Measurements from ENCODE around the gene NAA80.
"Not testable (repeated sequence)": the region's sequence is repeated elsewhere in the genome, so short reads cannot be mapped to it uniquely, and the experiment has no call there.

The NAA80 gene

GRCh38 chr3:50268703-50269451 is 30.3 kb downstream of the NAA80 start, which contains the start of gene SEMA3B:
Gene SEMA3B, plus strand, starts transcription at chr3:50269147. Its CDS starts 94 bp downstream, at chr3:50269241.
- no peak for FAIRE-seq

DNA sequence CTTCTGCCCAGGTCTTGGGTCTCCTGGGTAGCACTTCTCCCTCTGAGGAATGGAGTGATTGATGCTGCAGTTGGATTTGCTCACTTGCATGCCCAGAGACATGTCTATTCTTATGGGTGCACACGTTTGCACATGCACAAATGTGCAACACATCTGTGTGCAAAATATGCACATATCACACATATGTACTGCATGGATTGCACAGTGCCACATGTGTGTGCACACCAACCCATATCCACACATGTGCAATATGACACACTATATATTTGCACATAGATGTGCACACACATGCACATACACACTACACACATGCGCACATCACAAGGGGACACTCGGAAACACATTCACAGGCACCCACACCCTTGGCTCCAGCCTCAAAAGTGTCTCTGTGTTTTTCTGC is 30.9 kb downstream of the NAA80 start:
- no peak for FAIRE-seq

DNA sequence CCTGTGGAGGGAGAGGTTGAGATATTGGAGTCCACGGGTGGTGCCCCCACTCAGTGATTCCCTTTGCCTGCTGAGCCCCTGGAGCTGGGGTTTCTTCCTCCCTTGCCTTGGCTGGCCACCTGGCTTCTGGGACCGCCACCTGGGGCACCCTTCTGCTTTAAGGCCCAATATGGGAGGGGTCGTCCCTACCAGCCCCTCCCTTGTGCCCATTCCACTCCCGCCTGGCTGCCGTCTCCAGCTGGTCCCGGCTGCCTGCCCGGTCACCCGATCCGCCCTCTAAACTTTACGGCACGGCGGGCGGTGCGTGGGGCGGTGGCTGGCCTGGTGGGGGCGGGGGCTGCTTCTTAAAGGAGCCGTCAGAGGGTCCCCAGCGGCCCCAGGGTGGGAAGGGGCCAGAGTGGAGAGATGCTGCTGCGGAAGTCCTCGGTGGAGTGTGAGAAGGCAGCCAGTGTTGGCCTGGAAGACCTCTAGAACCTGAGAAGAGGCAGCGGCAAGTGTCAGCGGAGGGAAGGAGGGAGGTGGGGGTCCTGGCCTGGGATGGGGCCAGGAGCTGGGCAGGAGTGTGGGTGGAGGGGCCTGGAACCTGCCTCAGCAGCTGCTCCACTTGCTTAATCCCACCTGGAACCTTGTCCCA is 31.8 kb downstream of the NAA80 start:
- no peak for FAIRE-seq

DNA sequence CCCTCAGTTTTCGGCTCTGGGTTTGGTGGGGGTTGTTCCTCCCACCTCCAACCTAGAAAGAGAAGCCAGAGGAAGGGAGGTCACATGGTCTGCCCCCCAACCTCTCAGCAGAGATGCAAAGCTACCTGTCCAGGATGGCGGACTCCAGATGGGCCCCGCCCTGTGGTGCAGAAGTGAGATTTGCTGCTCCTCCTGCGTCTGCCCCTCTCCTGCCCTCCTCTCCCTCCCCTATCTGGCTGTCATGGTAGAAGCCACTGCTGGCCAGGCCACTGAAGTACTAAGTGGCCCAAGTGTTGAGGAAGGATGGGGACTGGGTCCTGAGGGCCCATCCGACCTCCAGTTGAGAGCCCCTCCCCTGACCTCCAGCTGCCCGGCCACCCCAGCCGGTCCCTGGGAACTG is 32.4 kb downstream of the NAA80 start:
- FAIRE-seq, result no peak

DNA sequence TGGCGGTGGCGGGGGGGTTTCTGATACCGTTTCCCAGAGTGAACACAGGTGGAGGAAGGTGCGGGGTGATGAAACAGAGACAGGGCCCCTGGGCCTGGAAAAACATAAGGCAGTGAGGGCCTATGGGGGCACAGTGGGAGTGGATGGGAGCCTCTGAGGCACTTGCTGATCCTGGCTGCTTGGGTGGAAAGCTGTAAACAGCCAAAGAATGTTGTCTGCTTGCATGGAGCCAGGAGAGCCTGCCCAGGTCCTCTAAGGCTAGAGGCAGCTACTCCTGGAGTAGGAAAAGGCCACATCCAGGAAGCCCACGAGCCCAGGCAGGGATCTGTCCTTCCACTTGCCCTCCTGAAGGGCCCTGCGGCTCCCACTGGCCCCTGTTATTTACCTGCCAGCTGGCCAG is 33.2 kb downstream of the NAA80 start:
- FAIRE-seq, result no peak

- FAIRE-seq, result no peak
Observed at GRCh38 chr3:50265571-50265970, 33.6 kb downstream of the NAA80 start.

DNA sequence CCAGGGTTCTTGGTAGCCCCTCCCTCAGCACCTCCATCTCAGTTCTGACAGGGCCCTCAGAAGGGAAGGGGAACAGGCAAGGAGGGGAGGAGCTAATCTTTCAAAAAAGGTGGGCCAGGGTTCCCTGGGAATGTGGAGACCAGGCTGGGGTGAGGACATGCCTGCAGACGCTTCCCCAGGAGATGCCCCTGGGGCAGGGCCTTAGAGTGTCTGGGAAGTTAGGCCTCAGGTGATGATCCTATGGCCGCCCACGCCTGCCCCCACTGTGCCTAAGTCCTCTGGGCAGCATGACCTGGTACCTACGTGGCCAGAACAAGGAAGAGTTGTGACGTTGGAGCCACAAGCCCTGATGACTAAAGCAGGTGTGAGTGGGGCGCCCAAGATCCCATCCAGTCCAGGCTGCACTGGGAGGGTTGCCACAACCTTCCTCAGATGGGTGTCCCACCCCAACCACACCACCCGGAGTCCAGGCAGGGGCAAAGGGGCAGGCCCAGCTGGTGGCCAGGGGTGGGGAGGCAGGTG is 34.2 kb downstream of the NAA80 start:
- no peak for FAIRE-seq

DNA sequence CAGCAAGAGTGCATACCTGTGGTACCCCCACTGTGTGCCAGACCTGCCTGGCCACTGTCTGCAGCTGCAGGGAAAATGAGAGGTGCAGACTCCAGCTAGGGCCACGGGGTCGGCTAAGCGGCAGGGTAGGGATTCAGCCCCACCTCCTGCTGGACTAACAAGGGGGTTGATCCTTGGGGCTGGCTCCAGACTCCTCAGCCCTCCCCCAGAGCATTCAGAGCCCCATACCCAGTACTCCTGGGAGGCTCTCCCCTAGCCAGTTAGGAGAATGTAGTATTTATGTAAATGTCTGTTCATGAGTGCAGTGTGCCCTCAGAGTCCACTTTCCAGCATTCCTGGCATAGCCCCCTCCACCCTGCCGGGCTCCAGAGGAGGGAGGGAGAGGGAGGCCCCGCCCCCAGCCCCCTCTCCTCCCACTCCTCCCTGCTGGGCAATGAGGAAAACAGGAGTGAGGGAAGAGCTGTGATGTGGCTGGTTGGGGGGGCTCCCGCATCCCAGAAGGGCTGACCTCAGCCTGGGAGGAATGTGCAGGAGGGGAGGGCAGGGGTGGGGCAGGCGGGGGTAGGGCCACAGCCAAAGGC is 34.7 kb downstream of the NAA80 start:
- no peak for FAIRE-seq

- FAIRE-seq, result no peak
Observed at GRCh38 chr3:50263478-50264382, 35.5 kb downstream of the NAA80 start.

DNA sequence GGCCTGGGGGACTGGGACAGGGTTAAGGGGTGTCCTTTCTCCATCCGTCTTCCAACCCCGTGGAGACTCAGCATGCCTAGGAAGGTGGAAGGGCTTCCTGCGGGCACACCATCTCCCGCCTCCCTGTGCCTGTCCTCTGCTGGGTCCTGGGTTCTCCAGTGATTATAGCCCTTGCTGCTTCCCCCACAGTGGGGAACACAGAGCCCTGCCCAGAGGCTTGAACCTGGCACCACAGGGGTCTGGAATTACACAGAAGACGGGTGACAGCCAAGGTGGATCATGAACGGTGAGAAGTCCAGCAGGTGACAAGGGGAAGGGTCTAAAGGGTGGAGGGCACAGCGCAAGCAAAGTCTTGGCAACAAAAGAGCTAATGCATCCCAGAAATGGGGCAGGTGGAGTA is 36.4 kb downstream of the NAA80 start:
- no peak for FAIRE-seq

GRCh38 chr3:50262200-50262599 is 37.0 kb downstream of the NAA80 start:
- not testable (repeated sequence) for FAIRE-seq

GRCh38 chr3:50261505-50261904 is 37.7 kb downstream of the NAA80 start:
- FAIRE-seq, result no peak

GRCh38 chr3:50260942-50261441 is 38.2 kb downstream of the NAA80 start:
- no peak for FAIRE-seq

- FAIRE-seq, result no peak
Observed at GRCh38 chr3:50260027-50260941, 38.9 kb downstream of the NAA80 start.

GRCh38 chr3:50259432-50260026 is 39.7 kb downstream of the NAA80 start:
- FAIRE-seq, result no peak

GRCh38 chr3:50258979-50259378 is 40.2 kb downstream of the NAA80 start:
- no peak for FAIRE-seq

GRCh38 chr3:50258029-50258680 is 41.0 kb downstream of the NAA80 start:
- no peak for FAIRE-seq

DNA sequence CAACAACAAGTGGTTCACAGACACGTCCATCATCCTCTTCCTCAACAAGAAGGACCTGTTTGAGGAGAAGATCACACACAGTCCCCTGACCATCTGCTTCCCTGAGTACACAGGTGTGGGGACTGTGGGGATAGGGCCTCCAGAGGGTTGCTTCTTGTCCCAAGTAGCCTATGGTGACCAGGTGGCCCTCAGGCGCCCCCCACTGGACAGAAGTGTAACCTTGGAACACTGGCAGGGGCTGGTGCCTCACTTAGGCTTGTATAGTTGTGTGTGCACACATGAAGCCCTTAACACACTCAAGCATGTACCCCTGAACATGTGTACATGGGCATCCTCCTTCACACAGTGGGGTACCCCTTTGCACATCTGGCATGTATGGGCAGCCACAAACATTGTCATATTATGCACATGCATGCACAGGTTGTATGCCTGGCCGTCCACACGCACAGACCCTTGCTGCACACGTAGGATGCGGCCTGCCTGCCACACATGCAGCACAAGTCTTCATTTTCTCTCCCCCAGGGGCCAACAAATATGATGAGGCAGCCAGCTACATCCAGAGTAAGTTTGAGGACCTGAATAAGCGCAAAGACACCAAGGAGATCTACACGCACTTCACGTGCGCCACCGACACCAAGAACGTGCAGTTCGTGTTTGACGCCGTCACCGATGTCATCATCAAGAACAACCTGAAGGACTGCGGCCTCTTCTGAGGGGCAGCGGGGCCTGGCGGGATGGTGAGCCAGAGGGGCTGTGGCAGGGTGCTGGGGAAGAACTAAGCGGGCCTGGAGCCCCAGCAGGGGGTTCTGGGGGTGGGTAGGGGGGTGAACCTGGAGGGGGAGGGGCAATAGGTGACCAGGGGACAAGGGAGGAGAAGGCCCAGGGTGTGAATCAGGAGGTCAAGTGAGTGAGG is 42.0 kb downstream of the NAA80 start:
- FAIRE-seq, result no peak

- no peak for FAIRE-seq
Observed at GRCh38 chr3:50255251-50255615, 44.0 kb downstream of the NAA80 start.
